SK-N-SH (cell line): Measurements from ENCODE around the gene ADAMTS2.

Experiments
- CHD2 ChIP-seq: fragments of 150-350 bp; IDR thresholded peaks from 2 replicates; pipeline ENCODE4 v1.6.1; 2018; ENCODE audit warnings: low read length; ENCODE audit not compliant: partially characterized antibody
- CTCF ChIP-seq: fragments of 200-600 bp; sonication (generic); IDR thresholded peaks from 2 replicates; pipeline ENCODE4 v1.6.1; 2017; ENCODE audit warnings: antibody characterized with exemption, mild to moderate bottlenecking, moderate library complexity
- GABPA ChIP-seq: IDR thresholded peaks from 2 replicates; pipeline ENCODE4 v1.4.0; 2012; ENCODE audit warnings: low read depth, mild to moderate bottlenecking
- JUND ChIP-seq: IDR thresholded peaks from 2 replicates; pipeline ENCODE4 v1.4.0; 2012
- MAX ChIP-seq: IDR thresholded peaks from 2 replicates; pipeline ENCODE4 v1.4.0; 2012; ENCODE audit warnings: low read depth
- MEF2A ChIP-seq: IDR thresholded peaks from 2 replicates; pipeline ENCODE4 v1.4.0; 2012; ENCODE audit warnings: low read depth, borderline replicate concordance
- NFIC ChIP-seq: IDR thresholded peaks from 2 replicates; pipeline ENCODE4 v1.4.0; 2012; ENCODE audit warnings: borderline replicate concordance
- POLR2AphosphoS5 ChIP-seq: IDR thresholded peaks from 2 replicates; pipeline ENCODE4 v1.6.1; 2012; ENCODE audit warnings: low read depth, low read length
- RCOR1 ChIP-seq: fragments of 150-350 bp; IDR thresholded peaks from 2 replicates; pipeline ENCODE4 v1.6.1; 2017; ENCODE audit warnings: antibody characterized with exemption, low read length
- REST ChIP-seq: IDR thresholded peaks from 2 replicates; pipeline ENCODE4 v1.6.1; 2012; ENCODE audit warnings: mild to moderate bottlenecking, low read depth, low read length, moderate library complexity
- TCF12 ChIP-seq: IDR thresholded peaks from 2 replicates; pipeline ENCODE4 v1.4.0; 2012
- USF2 ChIP-seq: fragments of 150-350 bp; IDR thresholded peaks from 2 replicates; pipeline ENCODE4 v1.6.1; 2017; ENCODE audit warnings: antibody characterized with exemption, low read length, low read depth, borderline replicate concordance

- TF ChIP-seq GABPA (no peak), CTCF (no peak), TCF12 (no peak), CHD2 (no peak), USF2 (no peak), MAX (no peak), MEF2A (no peak), REST (no peak), POLR2AphosphoS5 (no peak), NFIC (no peak), JUND (no peak), RCOR1 (no peak)
Measured at GRCh38 chr5:179158556-179158955, 186.7 kb downstream of the ADAMTS2 start.
